Adrenal gland (tissue), 5 donors: ENCODE measurements around the gene PKP4.

Experiments
- POLR2A ChIP-seq, 2 donors: fragments of 450-650 bp; IDR thresholded peaks; one replicate each; pipeline ENCODE4 v1.6.1; 2017; ENCODE audit warnings: antibody characterized with exemption in 2 of 2, mild to moderate bottlenecking in 2 of 2, moderate library complexity in 1 of 2
- TF ChIP-seq, protein P1 (sequence below), 6 experiments: fragments of 450-650 bp in 4 of 6; fragments of 200-600 bp in 2 of 6; sonication (generic) in 1 of 6; IDR thresholded peaks; 1 replicate in 5 of 6; 2 replicates in 1 of 6; pipeline versions ENCODE4 v1.5.1 to v1.8.0; 2016 to 2021; ENCODE audit warnings: antibody characterized with exemption in 6 of 6, mild to moderate bottlenecking in 2 of 6, moderate library complexity in 1 of 6
- donor health status: DM: no; HTN: no; CAD: no.

GRCh38 chr2:158495175-158495574 is 38.4 kb downstream of the PKP4 start:
- TF ChIP-seq, protein P1, sequence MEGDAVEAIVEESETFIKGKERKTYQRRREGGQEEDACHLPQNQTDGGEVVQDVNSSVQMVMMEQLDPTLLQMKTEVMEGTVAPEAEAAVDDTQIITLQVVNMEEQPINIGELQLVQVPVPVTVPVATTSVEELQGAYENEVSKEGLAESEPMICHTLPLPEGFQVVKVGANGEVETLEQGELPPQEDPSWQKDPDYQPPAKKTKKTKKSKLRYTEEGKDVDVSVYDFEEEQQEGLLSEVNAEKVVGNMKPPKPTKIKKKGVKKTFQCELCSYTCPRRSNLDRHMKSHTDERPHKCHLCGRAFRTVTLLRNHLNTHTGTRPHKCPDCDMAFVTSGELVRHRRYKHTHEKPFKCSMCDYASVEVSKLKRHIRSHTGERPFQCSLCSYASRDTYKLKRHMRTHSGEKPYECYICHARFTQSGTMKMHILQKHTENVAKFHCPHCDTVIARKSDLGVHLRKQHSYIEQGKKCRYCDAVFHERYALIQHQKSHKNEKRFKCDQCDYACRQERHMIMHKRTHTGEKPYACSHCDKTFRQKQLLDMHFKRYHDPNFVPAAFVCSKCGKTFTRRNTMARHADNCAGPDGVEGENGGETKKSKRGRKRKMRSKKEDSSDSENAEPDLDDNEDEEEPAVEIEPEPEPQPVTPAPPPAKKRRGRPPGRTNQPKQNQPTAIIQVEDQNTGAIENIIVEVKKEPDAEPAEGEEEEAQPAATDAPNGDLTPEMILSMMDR (IDR thresholded peaks at IDR 0.05): no peak
- no peak for TF ChIP-seq POLR2A (IDR thresholded peaks at IDR 0.05)
